HG03175 (cell line): ENCODE results near the gene PCMTD2.
A peak's percentile ranks its signal among the peaks of the same experiment; 100 is the strongest.

ENCODE experiments used
- ATAC-seq: cut with Tn5 transposase; IDR thresholded peaks from one replicate; pipeline ENCODE4 v1.9.1; 2021; ENCODE audit warnings: mild to moderate bottlenecking, moderate library complexity; ENCODE audit not compliant: unreplicated experiment

PCMTD2 gene

GRCh38 chr20:64255361-64256281, at the start of gene PCMTD2:
Gene PCMTD2 (plus strand): TSS chr20:64255748. CDS start chr20:64259966, 4,218 bp downstream.
- peak; percentile 82 for ATAC-seq

GRCh38 chr20:64206614-64207013, 48.9 kb upstream of the PCMTD2 start:
- no peak for ATAC-seq

- no peak for ATAC-seq
Measured at GRCh38 chr20:64207641-64208590, 47.6 kb upstream of the PCMTD2 start.

GRCh38 chr20:64209148-64209547, 46.4 kb upstream of the PCMTD2 start:
- no peak for ATAC-seq

GRCh38 chr20:64210656-64211369, 44.7 kb upstream of the PCMTD2 start:
- no peak for ATAC-seq

GRCh38 chr20:64211874-64212658, 43.5 kb upstream of the PCMTD2 start:
- no peak for ATAC-seq

- no peak for ATAC-seq
Measured at GRCh38 chr20:64212755-64213154, 42.8 kb upstream of the PCMTD2 start.

- ATAC-seq = no peak
Measured at GRCh38 chr20:64214113-64214512, 41.4 kb upstream of the PCMTD2 start.

- no peak for ATAC-seq
Measured at GRCh38 chr20:64214952-64215351, 40.6 kb upstream of the PCMTD2 start.

GRCh38 chr20:64216036-64216435, 39.5 kb upstream of the PCMTD2 start:
- ATAC-seq = no peak

GRCh38 chr20:64216910-64217309, 38.6 kb upstream of the PCMTD2 start:
- no peak for ATAC-seq

GRCh38 chr20:64217539-64218221, 37.9 kb upstream of the PCMTD2 start:
- ATAC-seq = no peak

GRCh38 chr20:64219202-64219601, 36.3 kb upstream of the PCMTD2 start:
- ATAC-seq = no peak

GRCh38 chr20:64219730-64220129, 35.8 kb upstream of the PCMTD2 start:
- ATAC-seq = no peak

GRCh38 chr20:64220420-64220819, 35.1 kb upstream of the PCMTD2 start:
- ATAC-seq = no peak

- no peak for ATAC-seq
Measured at GRCh38 chr20:64220891-64221527, 34.5 kb upstream of the PCMTD2 start.

GRCh38 chr20:64222291-64222735, 33.2 kb upstream of the PCMTD2 start:
- ATAC-seq = no peak

GRCh38 chr20:64222851-64223525, 32.6 kb upstream of the PCMTD2 start:
- no peak for ATAC-seq
